WTC11 (cell line): ENCODE results near the gene OPA1.

Source experiments
- FOXK1 ChIP-seq: sonication (generic); formaldehyde crosslinking; IDR thresholded peaks from 2 replicates; pipeline ENCODE4 v1.8.0; 2022; ENCODE audit warnings: mild to moderate bottlenecking, moderate library complexity, missing genetic modification reagents
- FOXP1 ChIP-seq: sonication (generic); formaldehyde crosslinking; IDR thresholded peaks from 2 replicates; pipeline ENCODE4 v1.8.0; 2022; ENCODE audit warnings: missing genetic modification reagents, mild to moderate bottlenecking, moderate library complexity, borderline replicate concordance
- SMAD3 ChIP-seq: sonication (generic); formaldehyde crosslinking; IDR thresholded peaks from 2 replicates; pipeline ENCODE4 v1.8.0; 2022; ENCODE audit warnings: missing genetic modification reagents, mild to moderate bottlenecking, borderline replicate concordance
- TCF7 ChIP-seq: sonication (generic); formaldehyde crosslinking; IDR thresholded peaks from 2 replicates; pipeline ENCODE4 v1.8.0; 2022; ENCODE audit warnings: mild to moderate bottlenecking, low read depth, missing genetic modification reagents, moderate library complexity
- TEAD4 ChIP-seq: sonication (generic); formaldehyde crosslinking; IDR thresholded peaks from 2 replicates; pipeline ENCODE4 v1.8.0; 2022; ENCODE audit warnings: mild to moderate bottlenecking, missing genetic modification reagents
- ZNF121 ChIP-seq: sonication (generic); formaldehyde crosslinking; IDR thresholded peaks from 2 replicates; pipeline ENCODE4 v1.8.0; 2023; ENCODE audit warnings: missing genetic modification reagents
- ZNF219 ChIP-seq: sonication (generic); formaldehyde crosslinking; IDR thresholded peaks from 2 replicates; pipeline ENCODE4 v1.8.0; 2023; ENCODE audit warnings: missing genetic modification reagents, mild to moderate bottlenecking, borderline replicate concordance
- ZNF232 ChIP-seq: sonication (generic); formaldehyde crosslinking; IDR thresholded peaks from 2 replicates; pipeline ENCODE4 v1.8.0; 2022; ENCODE audit warnings: mild to moderate bottlenecking, missing genetic modification reagents
- TF ChIP-seq, protein P1 (sequence below): fragments of 200-600 bp; IDR thresholded peaks from 2 replicates; pipeline ENCODE4 v1.8.0; 2022; ENCODE audit warnings: antibody characterized with exemption
- TF ChIP-seq, protein P2 (sequence below): sonication (generic); formaldehyde crosslinking; IDR thresholded peaks from 2 replicates; pipeline ENCODE4 v1.8.0; 2022; ENCODE audit warnings: missing genetic modification reagents
- TF ChIP-seq, protein P3 (sequence below): sonication (generic); formaldehyde crosslinking; IDR thresholded peaks from 2 replicates; pipeline ENCODE4 v1.8.1; 2023; ENCODE audit warnings: mild to moderate bottlenecking, missing genetic modification reagents, moderate library complexity
- TF ChIP-seq, protein P4 (sequence below): sonication (generic); formaldehyde crosslinking; IDR thresholded peaks from 2 replicates; pipeline ENCODE4 v1.8.1; 2023; ENCODE audit warnings: mild to moderate bottlenecking, missing genetic modification reagents

DNA sequence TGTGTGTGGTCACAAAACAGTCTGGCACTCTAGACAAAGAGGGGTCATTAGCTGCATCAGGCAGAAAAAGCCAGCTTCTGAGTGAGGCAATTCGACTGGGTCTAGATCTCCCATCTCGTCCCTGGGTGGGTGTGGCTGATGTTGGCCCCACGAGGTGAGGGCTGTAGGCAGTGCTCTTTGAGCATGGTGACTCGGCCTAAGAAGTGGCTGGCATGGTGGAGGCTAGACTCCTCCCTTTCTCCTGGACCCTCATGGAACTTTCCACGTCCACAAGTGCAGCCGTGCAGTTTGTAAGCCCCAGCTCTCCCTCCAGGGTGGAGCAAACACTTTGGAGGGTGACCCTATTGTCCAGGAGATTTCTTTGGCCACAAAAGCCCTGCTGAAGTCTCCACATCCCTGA, 134.1 kb downstream of the OPA1 start:
- TF ChIP-seq ZNF232 (CRISPR knock-in tag), result no peak
- TF ChIP-seq, protein P1, sequence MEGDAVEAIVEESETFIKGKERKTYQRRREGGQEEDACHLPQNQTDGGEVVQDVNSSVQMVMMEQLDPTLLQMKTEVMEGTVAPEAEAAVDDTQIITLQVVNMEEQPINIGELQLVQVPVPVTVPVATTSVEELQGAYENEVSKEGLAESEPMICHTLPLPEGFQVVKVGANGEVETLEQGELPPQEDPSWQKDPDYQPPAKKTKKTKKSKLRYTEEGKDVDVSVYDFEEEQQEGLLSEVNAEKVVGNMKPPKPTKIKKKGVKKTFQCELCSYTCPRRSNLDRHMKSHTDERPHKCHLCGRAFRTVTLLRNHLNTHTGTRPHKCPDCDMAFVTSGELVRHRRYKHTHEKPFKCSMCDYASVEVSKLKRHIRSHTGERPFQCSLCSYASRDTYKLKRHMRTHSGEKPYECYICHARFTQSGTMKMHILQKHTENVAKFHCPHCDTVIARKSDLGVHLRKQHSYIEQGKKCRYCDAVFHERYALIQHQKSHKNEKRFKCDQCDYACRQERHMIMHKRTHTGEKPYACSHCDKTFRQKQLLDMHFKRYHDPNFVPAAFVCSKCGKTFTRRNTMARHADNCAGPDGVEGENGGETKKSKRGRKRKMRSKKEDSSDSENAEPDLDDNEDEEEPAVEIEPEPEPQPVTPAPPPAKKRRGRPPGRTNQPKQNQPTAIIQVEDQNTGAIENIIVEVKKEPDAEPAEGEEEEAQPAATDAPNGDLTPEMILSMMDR, result no peak
- TF ChIP-seq, protein P2, sequence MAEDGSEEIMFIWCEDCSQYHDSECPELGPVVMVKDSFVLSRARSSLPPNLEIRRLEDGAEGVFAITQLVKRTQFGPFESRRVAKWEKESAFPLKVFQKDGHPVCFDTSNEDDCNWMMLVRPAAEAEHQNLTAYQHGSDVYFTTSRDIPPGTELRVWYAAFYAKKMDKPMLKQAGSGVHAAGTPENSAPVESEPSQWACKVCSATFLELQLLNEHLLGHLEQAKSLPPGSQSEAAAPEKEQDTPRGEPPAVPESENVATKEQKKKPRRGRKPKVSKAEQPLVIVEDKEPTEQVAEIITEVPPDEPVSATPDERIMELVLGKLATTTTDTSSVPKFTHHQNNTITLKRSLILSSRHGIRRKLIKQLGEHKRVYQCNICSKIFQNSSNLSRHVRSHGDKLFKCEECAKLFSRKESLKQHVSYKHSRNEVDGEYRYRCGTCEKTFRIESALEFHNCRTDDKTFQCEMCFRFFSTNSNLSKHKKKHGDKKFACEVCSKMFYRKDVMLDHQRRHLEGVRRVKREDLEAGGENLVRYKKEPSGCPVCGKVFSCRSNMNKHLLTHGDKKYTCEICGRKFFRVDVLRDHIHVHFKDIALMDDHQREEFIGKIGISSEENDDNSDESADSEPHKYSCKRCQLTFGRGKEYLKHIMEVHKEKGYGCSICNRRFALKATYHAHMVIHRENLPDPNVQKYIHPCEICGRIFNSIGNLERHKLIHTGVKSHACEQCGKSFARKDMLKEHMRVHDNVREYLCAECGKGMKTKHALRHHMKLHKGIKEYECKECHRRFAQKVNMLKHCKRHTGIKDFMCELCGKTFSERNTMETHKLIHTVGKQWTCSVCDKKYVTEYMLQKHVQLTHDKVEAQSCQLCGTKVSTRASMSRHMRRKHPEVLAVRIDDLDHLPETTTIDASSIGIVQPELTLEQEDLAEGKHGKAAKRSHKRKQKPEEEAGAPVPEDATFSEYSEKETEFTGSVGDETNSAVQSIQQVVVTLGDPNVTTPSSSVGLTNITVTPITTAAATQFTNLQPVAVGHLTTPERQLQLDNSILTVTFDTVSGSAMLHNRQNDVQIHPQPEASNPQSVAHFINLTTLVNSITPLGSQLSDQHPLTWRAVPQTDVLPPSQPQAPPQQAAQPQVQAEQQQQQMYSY, result no peak
- TF ChIP-seq TEAD4 (CRISPR knock-in tag), result no peak
- TF ChIP-seq ZNF121, result no peak
- TF ChIP-seq ZNF219 (CRISPR knock-in tag), result no peak
- TF ChIP-seq FOXK1, result no peak
- TF ChIP-seq SMAD3 (CRISPR knock-in tag), result no peak
- TF ChIP-seq, protein P3, sequence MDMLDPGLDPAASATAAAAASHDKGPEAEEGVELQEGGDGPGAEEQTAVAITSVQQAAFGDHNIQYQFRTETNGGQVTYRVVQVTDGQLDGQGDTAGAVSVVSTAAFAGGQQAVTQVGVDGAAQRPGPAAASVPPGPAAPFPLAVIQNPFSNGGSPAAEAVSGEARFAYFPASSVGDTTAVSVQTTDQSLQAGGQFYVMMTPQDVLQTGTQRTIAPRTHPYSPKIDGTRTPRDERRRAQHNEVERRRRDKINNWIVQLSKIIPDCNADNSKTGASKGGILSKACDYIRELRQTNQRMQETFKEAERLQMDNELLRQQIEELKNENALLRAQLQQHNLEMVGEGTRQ (CRISPR knock-in tag), result no peak
- TF ChIP-seq FOXP1 (CRISPR knock-in tag), result no peak
- TF ChIP-seq TCF7 (CRISPR knock-in tag), result no peak
- TF ChIP-seq, protein P4, sequence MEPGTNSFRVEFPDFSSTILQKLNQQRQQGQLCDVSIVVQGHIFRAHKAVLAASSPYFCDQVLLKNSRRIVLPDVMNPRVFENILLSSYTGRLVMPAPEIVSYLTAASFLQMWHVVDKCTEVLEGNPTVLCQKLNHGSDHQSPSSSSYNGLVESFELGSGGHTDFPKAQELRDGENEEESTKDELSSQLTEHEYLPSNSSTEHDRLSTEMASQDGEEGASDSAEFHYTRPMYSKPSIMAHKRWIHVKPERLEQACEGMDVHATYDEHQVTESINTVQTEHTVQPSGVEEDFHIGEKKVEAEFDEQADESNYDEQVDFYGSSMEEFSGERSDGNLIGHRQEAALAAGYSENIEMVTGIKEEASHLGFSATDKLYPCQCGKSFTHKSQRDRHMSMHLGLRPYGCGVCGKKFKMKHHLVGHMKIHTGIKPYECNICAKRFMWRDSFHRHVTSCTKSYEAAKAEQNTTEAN, result no peak
